Urinary bladder (tissue), 4 donors: ENCODE measurements around the gene NEUROD2. TPM values are rescaled to one million over a fixed set of nuclear protein-coding genes. Genes with fewer than 3 reads are reported as not detected.
A peak's percentile ranks its signal among the peaks of the same experiment; 100 is the strongest.
"Not testable (repeated sequence)": the region's sequence is repeated elsewhere in the genome, so short reads cannot be mapped to it uniquely, and the experiment has no call there.

Source experiments
- DNase-seq: peaks from one replicate; pipeline ENCODE4 v3.0.0-alpha.2; 2015; ENCODE audit errors: extremely low spot score
- H3K27ac ChIP-seq: one replicate; pipeline ENCODE4 v1.5.1; 2013; ENCODE audit warnings: low read depth, mild to moderate bottlenecking, moderate library complexity
- H3K36me3 ChIP-seq: one replicate; pipeline ENCODE4 v1.6.1; 2013; ENCODE audit warnings: mild to moderate bottlenecking, moderate library complexity; ENCODE audit not compliant: insufficient read depth
- H3K4me1 ChIP-seq: one replicate; pipeline ENCODE4 v1.6.1; 2013; ENCODE audit warnings: mild to moderate bottlenecking, moderate library complexity; ENCODE audit not compliant: insufficient read depth
- H3K4me3 ChIP-seq: one replicate; pipeline ENCODE4 v1.5.1; 2013; ENCODE audit warnings: low read depth, low read length
- WGBS: extraction: QIAGEN DNeasy Blood & Tissue Kit; methylation state at CpG from one replicate; pipeline ENCODE4 v1.1.7; 2013; 5-methylcytosine and 5-hydroxymethylcytosine counted together
- polyA plus RNA-seq: library from polyadenylated mRNA; stranded (reverse); fragments of 200-250 nt; gene quantifications from one replicate; pipeline ENCODE4 v1.2.3, GENCODE V29; 2013
- total RNA-seq: library from RNA; depleted of rRNA; stranded (reverse); fragments of >200 nt; gene quantifications from one replicate; pipeline ENCODE4 v1.2.3, GENCODE V29; 2014
- donor health status: healthy with polysubstance abuse.
- donor health status: healthy.

Gene NEUROD2
- total and polyA plus RNA-seq, 2 donors, result not detected

DNA sequence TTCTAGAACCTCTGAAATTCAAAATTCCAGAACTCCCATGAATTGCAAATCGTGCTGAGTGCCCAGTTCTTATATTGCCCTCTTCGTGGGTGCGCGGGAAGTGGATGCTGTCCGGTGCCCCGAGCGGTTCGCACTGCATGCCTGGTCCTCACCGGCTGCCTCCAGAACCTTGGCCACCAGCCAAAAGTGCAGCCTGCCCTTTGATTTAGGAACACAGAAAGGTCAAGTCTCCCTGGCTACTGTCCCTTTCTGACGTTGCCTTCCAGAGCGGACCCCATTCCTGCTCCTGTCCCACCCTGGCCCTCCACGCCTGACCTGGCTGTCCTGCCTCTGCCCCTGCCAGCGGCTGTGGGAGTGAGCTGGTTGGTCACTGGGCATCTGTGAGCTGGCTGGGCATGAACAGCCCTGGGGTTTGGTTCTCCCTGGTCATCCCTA, 9.7 kb downstream of the NEUROD2 start:
- DNase-seq, result no peak
- H3K4me1 ChIP-seq, result peaks cover 2% of the 10 kb centered on the region
- H3K27ac ChIP-seq, result no peak overlapping the region
- no peaks in the 10 kb centered on the region for H3K36me3 ChIP-seq
- H3K4me3 ChIP-seq, result no peak overlapping the region
- WGBS, result 9% methylated on average over 13 of the region's 13 CpGs

DNA sequence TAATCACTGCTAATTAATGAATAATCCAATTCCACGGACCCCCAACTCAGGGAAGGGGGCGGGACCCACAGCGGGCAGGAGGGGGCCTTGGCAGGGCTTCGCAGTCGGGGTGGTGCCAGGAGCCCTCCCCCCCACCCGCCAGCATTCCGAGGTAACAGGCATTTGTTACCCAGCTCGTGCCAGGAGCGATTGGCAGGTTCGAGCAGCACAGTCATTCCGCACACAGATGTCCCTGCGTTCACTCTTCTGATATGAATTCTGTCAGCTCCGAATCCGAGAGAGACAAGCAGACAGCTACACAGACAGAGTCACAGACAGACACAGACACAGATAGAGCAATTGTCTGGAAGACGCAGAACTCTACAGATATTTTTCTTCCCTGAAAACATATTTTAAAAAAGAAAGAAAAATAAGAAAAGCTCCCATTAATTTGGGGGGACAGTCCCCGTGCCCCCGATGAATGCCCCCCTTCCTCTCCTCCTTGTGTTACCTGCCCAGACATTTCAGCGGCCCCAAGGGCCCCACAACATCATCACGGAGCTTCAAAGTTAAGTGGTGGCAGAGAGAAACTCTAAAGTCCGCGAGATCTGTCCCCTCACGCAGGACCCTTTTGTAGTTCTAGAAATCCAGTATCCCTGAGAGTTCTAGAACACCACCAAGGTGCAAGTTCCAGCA, 10.2 kb downstream of the NEUROD2 start:
- DNase-seq, result no peak
- WGBS, result 10% methylated on average over 22 of the region's 22 CpGs
- Histone ChIP-seq H3K27ac (no peak overlapping the region), H3K4me1 (peaks cover 2% of the 10 kb centered on the region), H3K36me3 (no peaks in the 10 kb centered on the region), H3K4me3 (no peak overlapping the region)

DNA sequence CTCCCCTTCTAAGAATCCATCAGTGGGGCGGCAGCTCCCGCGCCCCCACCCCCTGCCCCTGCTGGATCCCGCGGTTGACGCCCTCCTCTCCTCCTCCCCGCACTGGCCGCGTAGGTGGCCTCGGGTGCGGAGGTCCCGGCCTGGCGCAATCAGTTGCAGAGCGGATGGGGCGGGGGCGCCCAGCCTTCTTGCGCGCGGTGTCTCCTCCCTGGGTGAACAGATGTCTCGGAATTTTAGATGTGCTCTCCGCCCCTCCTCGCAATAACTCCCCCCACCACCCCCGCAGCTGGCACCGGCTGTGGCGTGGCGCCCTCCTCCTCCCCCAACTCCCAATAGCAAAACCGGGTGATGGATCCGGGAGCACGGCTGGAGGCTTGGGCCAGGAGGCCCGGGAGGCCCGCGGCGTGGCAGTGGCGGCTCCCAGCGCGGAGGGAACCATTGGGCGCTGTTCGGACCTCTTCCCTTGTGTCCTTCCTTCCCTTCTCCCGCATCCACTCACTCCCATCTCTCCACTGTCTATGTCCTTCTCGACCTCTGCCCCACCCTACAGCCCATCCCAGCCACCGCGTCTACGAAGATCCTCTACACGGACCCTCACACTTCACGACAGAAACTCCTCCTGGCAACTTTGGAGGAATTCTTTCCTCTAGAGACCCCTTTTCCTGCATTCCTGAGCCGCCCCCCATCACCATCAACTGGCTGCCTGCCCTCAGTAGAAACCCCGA, 11.0 kb downstream of the NEUROD2 start:
- H3K4me1 ChIP-seq, result peaks cover 2% of the 10 kb centered on the region
- 1% methylated on average over 47 of the region's 47 CpGs for WGBS
- no peak overlapping the region for H3K27ac ChIP-seq
- DNase-seq, result no peak
- H3K4me3 ChIP-seq, result no peak overlapping the region
- no peaks in the 10 kb centered on the region for H3K36me3 ChIP-seq

DNA sequence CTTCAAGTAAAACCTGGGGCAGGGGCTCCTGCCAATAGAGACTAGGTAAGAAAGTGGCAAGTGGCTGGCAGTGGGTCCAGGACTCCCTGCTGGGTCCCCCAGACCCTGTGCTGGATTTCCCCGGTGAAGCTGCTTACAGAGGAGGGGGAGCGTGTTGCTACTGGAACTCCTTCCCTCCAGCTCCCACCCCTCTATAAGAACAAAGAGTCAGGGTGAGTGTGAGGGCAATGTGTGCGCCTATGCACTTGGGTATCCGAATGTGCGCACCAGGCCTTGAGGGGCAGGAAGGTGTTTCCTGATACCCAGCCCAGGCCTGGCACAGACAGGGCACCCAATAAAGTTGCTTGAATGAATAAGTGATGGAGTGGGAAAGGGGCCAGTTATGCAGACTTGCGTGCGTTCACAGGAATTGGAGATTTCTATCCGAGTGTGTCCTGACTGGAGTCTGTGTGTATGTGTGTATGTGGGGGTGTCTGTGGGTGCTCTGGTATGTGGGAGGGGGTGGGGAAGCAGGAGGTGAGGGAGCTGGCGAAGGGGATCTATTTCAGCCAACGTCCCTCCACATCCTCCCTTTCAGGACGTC, 11.7 kb downstream of the NEUROD2 start:
- DNase-seq, result no peak
- no peak overlapping the region for H3K4me3 ChIP-seq
- no peak overlapping the region for H3K27ac ChIP-seq
- 11% methylated on average over 11 of the region's 11 CpGs for WGBS
- peaks cover 2% of the 10 kb centered on the region for H3K4me1 ChIP-seq
- H3K36me3 ChIP-seq, result no peaks in the 10 kb centered on the region

DNA sequence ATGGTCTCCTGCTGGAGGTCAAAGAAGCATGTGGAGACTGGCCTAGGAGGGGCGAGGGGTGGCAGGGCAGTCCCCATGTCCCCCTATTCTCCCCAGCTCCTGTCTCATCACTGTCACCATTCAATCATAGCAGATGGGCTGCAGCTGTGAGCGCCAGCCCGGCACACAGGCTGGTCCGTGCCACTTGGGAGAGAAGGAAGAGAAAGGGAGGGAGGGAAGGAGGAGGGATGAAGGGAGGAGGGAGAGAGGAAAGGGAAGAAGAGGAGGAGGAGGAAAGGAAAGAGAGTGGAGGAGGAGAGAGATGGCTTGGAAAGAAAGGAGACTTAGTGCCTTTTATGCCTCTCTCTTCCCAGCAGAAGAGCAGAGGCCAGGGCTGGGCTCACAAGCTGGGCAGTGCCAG, 12.4 kb downstream of the NEUROD2 start:
- Histone ChIP-seq H3K36me3 (no peaks in the 10 kb centered on the region), H3K27ac (no peak overlapping the region), H3K4me3 (no peak overlapping the region), H3K4me1 (peaks cover 2% of the 10 kb centered on the region)
- 9% methylated on average over 4 of the region's 4 CpGs for WGBS
- DNase-seq, result no peak

DNA sequence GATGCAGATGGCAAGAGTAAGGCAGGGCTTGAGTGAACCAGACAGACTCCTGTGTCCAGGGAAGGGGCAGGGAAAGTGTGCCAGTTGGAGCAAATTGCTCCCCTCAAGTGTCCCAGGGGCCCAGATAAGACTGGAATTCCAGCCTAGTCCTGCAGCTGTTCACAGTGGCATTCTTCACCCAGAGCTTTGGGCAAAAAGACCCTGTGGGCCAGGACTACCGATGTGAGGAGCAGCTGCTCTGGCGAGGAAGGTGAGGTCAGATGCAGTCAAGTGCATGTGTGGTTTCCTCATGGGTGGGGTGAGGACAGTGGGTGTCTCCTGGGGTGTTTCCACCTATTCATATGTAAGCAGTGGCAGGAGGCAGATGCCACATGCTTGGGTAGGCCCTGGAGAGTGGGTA, 14.3 kb downstream of the NEUROD2 start:
- Histone ChIP-seq H3K4me3 (no peak overlapping the region), H3K27ac (no peak overlapping the region), H3K4me1 (no peaks in the 10 kb centered on the region), H3K36me3 (no peaks in the 10 kb centered on the region)
- 79% methylated on average over 2 of the region's 2 CpGs for WGBS
- DNase-seq, result no peak

DNA sequence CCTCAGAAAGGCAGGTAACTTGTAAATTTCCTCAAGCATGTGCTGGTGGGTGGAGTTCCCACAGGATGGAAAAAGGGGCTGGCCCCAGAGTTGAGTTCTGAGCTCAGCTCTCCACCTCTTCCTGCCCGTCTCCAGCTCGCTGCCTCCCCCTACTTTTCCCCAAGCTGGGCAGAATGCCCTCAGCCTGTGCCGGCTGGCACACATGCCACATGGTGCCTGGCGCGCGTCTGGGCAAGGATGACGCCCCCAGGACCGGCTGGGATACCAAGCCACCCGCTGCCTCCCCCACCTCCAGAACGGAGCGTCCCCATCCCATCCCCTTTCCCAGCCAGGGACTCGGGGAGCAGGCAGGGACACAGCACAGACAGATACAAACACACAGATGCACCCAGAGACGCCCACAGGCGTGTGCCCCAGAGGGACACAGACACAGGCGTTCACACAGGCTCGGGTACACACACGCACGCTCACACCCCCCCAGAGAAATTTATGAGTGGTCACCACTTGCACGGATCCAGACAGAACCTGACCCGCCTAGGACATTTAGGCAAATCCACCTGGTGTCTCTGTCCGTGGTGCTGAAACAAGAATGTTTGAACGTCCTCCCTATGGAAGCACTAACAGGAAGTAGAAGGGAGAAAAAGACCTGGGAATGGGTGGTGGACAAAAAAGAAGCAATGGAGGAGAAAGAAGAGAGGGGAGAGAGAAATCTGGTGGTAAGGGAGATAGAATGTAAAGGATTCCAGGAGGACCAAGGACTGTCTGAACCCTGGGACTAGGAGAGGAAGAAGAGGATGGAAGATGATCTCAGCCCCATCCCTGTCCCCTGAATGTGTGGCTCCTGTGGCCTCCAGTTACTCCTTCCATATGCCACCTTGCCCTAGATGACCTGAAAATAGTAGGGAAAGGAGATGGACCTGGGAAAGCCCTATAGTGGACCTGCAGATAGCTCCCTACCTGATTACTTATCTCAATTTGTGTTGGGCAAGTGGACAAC, 15.5 kb downstream of the NEUROD2 start:
- 3% methylated on average over 22 of the region's 22 CpGs for WGBS
- DNase-seq, result peak; percentile 40
- H3K4me3 ChIP-seq, result no peak overlapping the region
- no peaks in the 10 kb centered on the region for H3K36me3 ChIP-seq
- no peaks in the 10 kb centered on the region for H3K4me1 ChIP-seq
- no peak overlapping the region for H3K27ac ChIP-seq

GRCh38 chr17:39590180-39590579, 17.5 kb downstream of the NEUROD2 start:
- not testable (repeated sequence) for H3K4me3 ChIP-seq

GRCh38 chr17:39582658-39583057, 25.1 kb downstream of the NEUROD2 start:
- WGBS, result 52% methylated on average over 2 of the region's 2 CpGs
- Histone ChIP-seq H3K36me3 (no peaks in the 10 kb centered on the region), H3K4me1 (no peaks in the 10 kb centered on the region), H3K27ac (no peak overlapping the region), H3K4me3 (no peak overlapping the region)
- no peak for DNase-seq

More at GRCh38 chr17:39590180-39590579, 17.5 kb downstream of the NEUROD2 start:
- not testable (repeated sequence) for H3K4me1 ChIP-seq, DNase-seq, H3K27ac ChIP-seq, H3K36me3 ChIP-seq
- 60% methylated on average over 2 of the region's 2 CpGs for WGBS

DNA sequence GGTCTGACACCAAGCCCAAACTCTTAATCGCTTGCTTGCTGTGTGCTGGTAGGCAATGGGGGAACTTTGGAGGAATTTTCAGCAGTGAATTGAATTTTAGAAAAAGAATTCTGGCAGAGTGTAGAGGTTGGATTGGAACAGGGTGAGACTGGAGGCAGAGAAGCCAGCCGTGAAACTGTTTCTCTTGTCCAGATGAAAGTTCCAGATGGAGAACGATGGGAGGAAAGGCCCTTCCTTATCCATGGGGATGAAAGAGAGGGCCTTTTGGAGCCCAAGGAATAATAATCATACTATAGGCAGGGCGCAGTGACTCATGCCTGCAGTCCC, 26.0 kb downstream of the NEUROD2 start:
- Histone ChIP-seq H3K27ac (no peak overlapping the region), H3K4me3 (no peak overlapping the region), H3K36me3 (no peaks in the 10 kb centered on the region), H3K4me1 (no peaks in the 10 kb centered on the region)
- WGBS, result 77% methylated on average over 4 of the region's 4 CpGs
- no peak for DNase-seq

GRCh38 chr17:39581071-39581758, 26.5 kb downstream of the NEUROD2 start:
- Histone ChIP-seq H3K27ac (no peak overlapping the region), H3K36me3 (no peaks in the 10 kb centered on the region), H3K4me1 (no peaks in the 10 kb centered on the region), H3K4me3 (no peak overlapping the region)
- 89% methylated on average over 20 of the region's 20 CpGs for WGBS
- DNase-seq, result no peak

DNA sequence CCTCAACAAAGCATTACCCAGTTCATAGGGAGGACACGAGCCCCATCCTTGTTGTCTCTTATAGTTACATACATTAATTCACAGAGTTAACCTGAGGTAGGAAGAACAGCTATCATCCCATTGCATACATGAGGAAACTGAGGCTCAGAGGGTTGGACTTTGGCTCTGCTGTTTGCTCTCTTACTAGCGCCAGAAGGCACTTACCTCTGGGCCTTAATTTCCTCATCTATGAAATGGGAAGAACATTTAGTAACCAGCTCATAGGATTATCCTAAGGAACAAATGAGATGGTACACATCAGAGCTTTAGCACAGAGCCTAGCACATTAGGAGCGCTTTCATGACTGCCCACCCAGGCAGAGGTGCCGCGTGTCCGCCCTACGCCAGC, 27.6 kb downstream of the NEUROD2 start:
- WGBS, result 76% methylated on average over 7 of the region's 7 CpGs
- no peak for DNase-seq
- no peak overlapping the region for H3K27ac ChIP-seq
- no peaks in the 10 kb centered on the region for H3K36me3 ChIP-seq
- H3K4me1 ChIP-seq, result no peaks in the 10 kb centered on the region
- no peak overlapping the region for H3K4me3 ChIP-seq
